ENCODE results near the gene TANGO2.

- TF ChIP-seq YY1 (IDR thresholded peaks at IDR 0.05; ENCODE audit: low read depth) (no peak), REST (IDR thresholded peaks at IDR 0.05; ENCODE audit: low read depth) (no peak), TAF1 (IDR thresholded peaks at IDR 0.05; ENCODE audit: low read depth) (no peak), EP300 (IDR thresholded peaks at IDR 0.05; ENCODE audit: borderline replicate concordance) (no peak), TEAD4 (IDR thresholded peaks at IDR 0.05) (no peak), MAX (IDR thresholded peaks at IDR 0.05) (no peak), CREB1 (IDR thresholded peaks at IDR 0.05; ENCODE audit: low read depth) (no peak), CEBPB (IDR thresholded peaks at IDR 0.05) (no peak), RAD21 (IDR thresholded peaks at IDR 0.05; ENCODE audit: low read depth) (no peak), ZBTB7A (IDR thresholded peaks at IDR 0.05; ENCODE audit: low read depth) (no peak), TCF12 (IDR thresholded peaks at IDR 0.05; ENCODE audit: low read depth) (no peak), NFIC (IDR thresholded peaks at IDR 0.05) (no peak)
These were observed 71.6 kb downstream of the TANGO2 start for GRCh38 chr22:20092477-20092854.
